Daoy (cell line): ENCODE results near the gene NME9. TPM values are rescaled to one million over a fixed set of nuclear protein-coding genes. Genes with fewer than 3 reads are reported as not detected.

Experiments
- DNase-seq: peaks from one replicate; pipeline ENCODE4 v3.0.0-alpha.2; 2015; ENCODE audit warnings: low read depth
- total RNA-seq: library from RNA; depleted of rRNA; stranded (reverse); fragments of >200 nt; shearing (Covaris generic); gene quantifications from 2 replicates; pipeline ENCODE4 v1.2.3, GENCODE V29; 2014; rRNA removed

Gene NME9
- total RNA-seq, 1 experiment from 2014 or later, result not detected

GRCh38 chr3:138282836-138283235 is 46.8 kb downstream of the NME9 start:
- DNase-seq, result no peak

GRCh38 chr3:138281561-138281960 is 48.1 kb downstream of the NME9 start:
- no peak for DNase-seq

- no peak for DNase-seq
Observed at GRCh38 chr3:138271189-138271794, 58.4 kb downstream of the NME9 start.

- DNase-seq, result no peak
Observed at GRCh38 chr3:138270245-138270644, 59.4 kb downstream of the NME9 start.

- DNase-seq, result no peak
Observed at GRCh38 chr3:138267083-138267482, 62.6 kb downstream of the NME9 start.

- no peak for DNase-seq
Observed at GRCh38 chr3:138265745-138266144, 63.9 kb downstream of the NME9 start.

GRCh38 chr3:138263104-138263503 is 66.5 kb downstream of the NME9 start:
- DNase-seq, result no peak

GRCh38 chr3:138260611-138261010 is 69.0 kb downstream of the NME9 start:
- no peak for DNase-seq

GRCh38 chr3:138259126-138259525 is 70.5 kb downstream of the NME9 start:
- no peak for DNase-seq

GRCh38 chr3:138257986-138258385 is 71.7 kb downstream of the NME9 start:
- no peak for DNase-seq

GRCh38 chr3:138256022-138256421 is 73.6 kb downstream of the NME9 start:
- DNase-seq, result peak; percentile 29

GRCh38 chr3:138254216-138254615 is 75.4 kb downstream of the NME9 start:
- no peak for DNase-seq

GRCh38 chr3:138253609-138254008 is 76.0 kb downstream of the NME9 start:
- DNase-seq, result no peak

Other genes starting within 250 kb of the NME9 start
- gene DZIP1L, start 214.2 kb downstream of the NME9 start, total RNA-seq, result 8.2 and 9.7 TPM in 2 replicates
- not detected in 2 replicates for gene A4GNT, start 197.5 kb downstream of the NME9 start, total RNA-seq
- gene DBR1, start 154.9 kb downstream of the NME9 start, total RNA-seq, result 26.2 and 32.9 TPM in 2 replicates
- gene ARMC8, start 142.6 kb downstream of the NME9 start, total RNA-seq, result 54.8 and 56.3 TPM in 2 replicates
- 12.3 and 14.8 TPM in 2 replicates for gene MRAS, start 18.7 kb upstream of the NME9 start, total RNA-seq
- 0.34 and 0.68 TPM in 2 replicates for gene ESYT3, start 104.8 kb upstream of the NME9 start, total RNA-seq